ENCODE results near the gene CDCA5. TPM values are rescaled to one million over a fixed set of nuclear protein-coding genes. Genes with fewer than 3 reads are reported as not detected.

Gene CDCA5
- total RNA-seq, 2 experiments from 2014 or later, result 0.77 to 0.84 TPM

GRCh38 chr11:65115361-65116082, 31.7 kb upstream of the CDCA5 start:
- Mint-ChIP-seq H3K4me1 (ENCODE audit: low read depth) (peaks cover 50% of the 10 kb centered on the region), H3K36me3 (ENCODE audit: low read depth) (peaks cover 48% of the 10 kb centered on the region), H3K9me3 (no peaks in the 10 kb centered on the region), H3K4me3 (peak overlapping the region; percentile 95), H3K27me3 (no peaks in the 10 kb centered on the region), H3K27ac (peak overlapping the region; percentile 51)
- H3K27ac ChIP-seq (ENCODE audit: low read depth in 1 of 2, low read length in 2 of 2), result peak overlapping the region in 1 of 2 donors; percentile 79
- no peak for ATAC-seq (ENCODE audit: poor library complexity)
- POLR2A ChIA-PET, result interaction anchor here (1.5 to 3.0 kb wide), 3 partner anchors 19 to 191 kb away, joined by 3 to 8 read pairs (median 8); partner anchors contain the start of genes CAPN1, PPP2R5B and SYVN1
- H3K4me3 ChIP-seq (ENCODE audit: low read length), result no peak overlapping the region
- CTCF ChIA-PET, result no interaction called here
- no peaks in the 10 kb centered on the region for H3K27me3 ChIP-seq (ENCODE audit: control insufficient read depth in 1 of 2, insufficient read depth in 2 of 2, low read length in 2 of 2)
- peaks cover 69% of the 10 kb centered on the region for H3K4me1 ChIP-seq (ENCODE audit: insufficient read depth, low read length)
- H3K9me3 ChIP-seq (ENCODE audit: control insufficient read depth in 1 of 2, insufficient read depth in 1 of 2, low read length in 2 of 2), result no peaks in the 10 kb centered on the region
- peak in 1 of 14 experiments; percentile 37 for DNase-seq
- TF ChIP-seq CTCF (IDR thresholded peaks at IDR 0.05), result no peak
- intact Hi-C loops (cut with DNase I, micrococcal nuclease), result loop anchor here (2.0 to 10.0 kb wide), 5 partner anchors 19 to 409 kb away; partner anchors contain the start of genes PPP2R5B (in 1 of the 2), SCYL1 (in 1 of the 2) and SYVN1 (in 1 of the 2)
- H3K36me3 ChIP-seq (ENCODE audit: insufficient read depth, low read length), result peaks cover 33% of the 10 kb centered on the region

- no peaks in the 10 kb centered on the region for H3K27me3 Mint-ChIP-seq
- ATAC-seq (ENCODE audit: poor library complexity), result no peak
- peak in 1 of 14 experiments; percentile 33 for DNase-seq
- H3K36me3 Mint-ChIP-seq (ENCODE audit: low read depth), result peaks cover 45% of the 10 kb centered on the region
- H3K4me3 Mint-ChIP-seq, result peak overlapping the region; percentile 95
- peaks cover 51% of the 10 kb centered on the region for H3K4me1 Mint-ChIP-seq (ENCODE audit: low read depth)
- intact Hi-C loops (cut with DNase I, micrococcal nuclease), result loop anchor here (5.0 to 10.0 kb wide), 5 partner anchors 192 to 410 kb away; partner anchors contain the start of genes MAP4K2 (in 1 of the 2), PPP2R5B (in 1 of the 2) and SCYL1 (in 1 of the 2)
- ChIA-PET POLR2A (interaction anchor here (0.6 to 1.5 kb wide), 4 partner anchors 7 to 268 kb away, joined by 3 to 6 read pairs (median 4); partner anchors contain the start of genes FAU, MRPL49 and SYVN1), CTCF (interaction anchor here (1.4 kb wide), 1 partner anchor 66 kb away, joined by 3 read pairs; no protein-coding TSS in a partner anchor)
- no peaks in the 10 kb centered on the region for H3K9me3 Mint-ChIP-seq
- H3K9me3 ChIP-seq (ENCODE audit: control insufficient read depth in 1 of 2, insufficient read depth in 1 of 2, low read length in 2 of 2), result no peaks in the 10 kb centered on the region
- H3K4me3 ChIP-seq (ENCODE audit: low read length), result no peak overlapping the region
- no peaks in the 10 kb centered on the region for H3K27me3 ChIP-seq (ENCODE audit: control insufficient read depth in 1 of 2, insufficient read depth in 2 of 2, low read length in 2 of 2)
- H3K27ac Mint-ChIP-seq, result peak overlapping the region; percentile 92
- peaks cover 75% of the 10 kb centered on the region for H3K4me1 ChIP-seq (ENCODE audit: insufficient read depth, low read length)
- peaks cover 29% of the 10 kb centered on the region for H3K36me3 ChIP-seq (ENCODE audit: insufficient read depth, low read length)
- TF ChIP-seq CTCF (IDR thresholded peaks at IDR 0.05), result no peak
- no peak overlapping the region for H3K27ac ChIP-seq (ENCODE audit: low read depth in 1 of 2, low read length in 2 of 2)
Measured at GRCh38 chr11:65114538-65115171, 30.8 kb upstream of the CDCA5 start.

GRCh38 chr11:65113839-65114238, 30.0 kb upstream of the CDCA5 start:
- no peak for TF ChIP-seq CTCF (IDR thresholded peaks at IDR 0.05)
- Mint-ChIP-seq H3K4me3 (peak overlapping the region; percentile 95), H3K27me3 (no peaks in the 10 kb centered on the region), H3K9me3 (no peaks in the 10 kb centered on the region), H3K36me3 (ENCODE audit: low read depth) (peaks cover 43% of the 10 kb centered on the region), H3K4me1 (ENCODE audit: low read depth) (peaks cover 50% of the 10 kb centered on the region), H3K27ac (peak overlapping the region; percentile 92)
- CTCF ChIA-PET, result interaction anchor here (1.4 to 4.1 kb wide), 3 partner anchors 8 to 67 kb away, joined by 3 to 58 read pairs (median 19); partner anchors contain the start of genes FAU, MRPL49 and VPS51
- intact Hi-C loops (cut with DNase I, micrococcal nuclease), result loop anchor here (2.0 to 10.0 kb wide), 3 partner anchors 67 to 411 kb away; partner anchors contain the start of genes CAPN1 (in 1 of the 2), MAP4K2 (in 1 of the 2) and SCYL1 (in 1 of the 2)
- peak in 1 of 14 experiments; percentile 25 for DNase-seq
- H3K36me3 ChIP-seq (ENCODE audit: insufficient read depth, low read length), result peaks cover 30% of the 10 kb centered on the region
- H3K27me3 ChIP-seq (ENCODE audit: control insufficient read depth in 1 of 2, insufficient read depth in 2 of 2, low read length in 2 of 2), result no peaks in the 10 kb centered on the region
- no peak for ATAC-seq (ENCODE audit: poor library complexity)
- H3K4me3 ChIP-seq (ENCODE audit: low read length), result no peak overlapping the region
- POLR2A ChIA-PET, result interaction anchor here (0.6 to 6.5 kb wide), 4 partner anchors 8 to 245 kb away, joined by 3 to 91 read pairs (median 28); partner anchors contain the start of genes FAU, MRPL49, SYVN1 and VPS51
- H3K27ac ChIP-seq (ENCODE audit: low read depth in 1 of 2, low read length in 2 of 2), result no peak overlapping the region
- H3K4me1 ChIP-seq (ENCODE audit: insufficient read depth, low read length), result peaks cover 75% of the 10 kb centered on the region
- H3K9me3 ChIP-seq (ENCODE audit: control insufficient read depth in 1 of 2, insufficient read depth in 1 of 2, low read length in 2 of 2), result no peaks in the 10 kb centered on the region

Data from CD4-positive, alpha-beta T cell (primary cell).